Mesendoderm (in vitro differentiated cells): ENCODE results near the gene PSME1.

ENCODE experiments used
- DNase-seq: peaks from one replicate; pipeline ENCODE4 v3.0.0; 2013
- H2AK5ac ChIP-seq: 2 replicates; pipeline ENCODE4 v1.6.1; 2013; ENCODE audit warnings: low read length, inconsistent platforms
- H2BK120ac ChIP-seq: 2 replicates; pipeline ENCODE4 v1.6.1; 2013; ENCODE audit warnings: low read depth, mild to moderate bottlenecking, low read length, moderate library complexity, mixed read lengths
- H2BK15ac ChIP-seq: replicated peaks from 2 replicates; pipeline ENCODE4 v1.6.1; 2013; ENCODE audit warnings: low read depth, mild to moderate bottlenecking, moderate library complexity
- H2BK5ac ChIP-seq: 2 replicates; pipeline ENCODE4 v1.6.1; 2013; ENCODE audit warnings: low read length, inconsistent platforms
- H3K18ac ChIP-seq: 2 replicates; pipeline ENCODE4 v1.6.1; 2013; ENCODE audit warnings: mild to moderate bottlenecking, low read length, mixed read lengths
- H3K23ac ChIP-seq: one replicate; pipeline ENCODE4 v1.6.1; 2013; ENCODE audit warnings: low read length
- H3K27ac ChIP-seq: 2 replicates; pipeline ENCODE4 v1.5.1; 2013; ENCODE audit warnings: low read depth, mild to moderate bottlenecking, inconsistent platforms, low read length, moderate library complexity
- H3K27me3 ChIP-seq: 2 replicates; pipeline ENCODE4 v1.6.1; 2013; ENCODE audit warnings: low read length, control low read depth, mild to moderate bottlenecking, inconsistent platforms; ENCODE audit not compliant: insufficient read depth, poor library complexity
- H3K36me3 ChIP-seq: 2 replicates; pipeline ENCODE4 v1.6.1; 2013; ENCODE audit warnings: low read length, inconsistent platforms; ENCODE audit not compliant: control insufficient read depth, insufficient read depth
- H3K4ac ChIP-seq: one replicate; pipeline ENCODE4 v1.6.1; 2013; ENCODE audit warnings: low read depth, mild to moderate bottlenecking, low read length, moderate library complexity
- H3K4me1 ChIP-seq: 2 replicates; pipeline ENCODE4 v1.6.1; 2013; ENCODE audit warnings: low read depth, low read length, inconsistent platforms; ENCODE audit not compliant: control insufficient read depth
- H3K4me2 ChIP-seq: 2 replicates; pipeline ENCODE4 v1.6.1; 2013; ENCODE audit warnings: low read length
- H3K4me3 ChIP-seq: 2 replicates; pipeline ENCODE4 v1.5.1; 2013; ENCODE audit warnings: mild to moderate bottlenecking, low read length
- H3K56ac ChIP-seq: one replicate; pipeline ENCODE4 v1.6.1; 2013; ENCODE audit warnings: low read length
- H3K79me1 ChIP-seq: 2 replicates; pipeline ENCODE4 v1.6.1; 2013; ENCODE audit warnings: low read length, inconsistent platforms
- H3K79me2 ChIP-seq: 2 replicates; pipeline ENCODE4 v1.6.1; 2013; ENCODE audit warnings: mild to moderate bottlenecking, low read length; ENCODE audit not compliant: control insufficient read depth, insufficient read depth
- H3K9ac ChIP-seq: 2 replicates; pipeline ENCODE4 v1.6.1; 2013; ENCODE audit warnings: low read length, inconsistent platforms
- H4K5ac ChIP-seq: one replicate; pipeline ENCODE4 v1.6.1; 2013; ENCODE audit warnings: low read length
- H4K8ac ChIP-seq: one replicate; pipeline ENCODE4 v1.6.1; 2013; ENCODE audit warnings: low read depth, mild to moderate bottlenecking, control low read depth, low read length, moderate library complexity
- WGBS: extraction: QIAGEN DNeasy Blood & Tissue Kit; methylation state at CpG from one replicate; pipeline ENCODE4 v1.1.7; 2013; ENCODE audit warnings: low lambda C conversion rate, missing lambda C conversion rate; ENCODE audit not compliant: insufficient coverage; ENCODE audit errors: extremely low coverage; 5-methylcytosine and 5-hydroxymethylcytosine counted together

The PSME1 gene

DNA sequence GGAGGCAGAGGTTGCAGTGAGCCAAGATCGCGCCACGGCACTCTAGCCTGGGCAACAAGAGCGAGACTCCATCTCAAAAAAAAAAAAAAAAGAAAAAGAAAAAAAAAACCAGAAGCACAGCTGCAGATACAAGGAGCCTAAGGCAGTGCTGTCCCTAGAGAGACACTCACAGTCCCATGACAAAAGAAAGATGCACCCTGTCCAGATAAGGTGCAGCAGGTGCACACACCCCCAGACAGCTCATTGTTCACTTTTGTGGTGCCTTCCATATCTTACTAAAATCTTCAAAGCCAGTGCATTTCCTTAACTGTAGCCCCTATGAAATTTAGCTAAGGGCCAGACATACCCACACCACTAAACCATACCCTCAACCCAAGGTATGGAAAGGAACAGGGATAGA is 13.6 kb upstream of the PSME1 start:
- H3K27me3 ChIP-seq = no peaks in the 10 kb centered on the region
- H3K18ac ChIP-seq = no peak overlapping the region
- no peak overlapping the region for H4K8ac ChIP-seq
- H2BK15ac ChIP-seq = no peak overlapping the region
- no peaks in the 10 kb centered on the region for H3K4me1 ChIP-seq
- H3K4ac ChIP-seq = no peak overlapping the region
- H2BK5ac ChIP-seq = no peak overlapping the region
- no CpG with 5 or more reads among the region's 4 CpGs for WGBS
- no peak overlapping the region for H3K56ac ChIP-seq
- DNase-seq = no peak
- H3K9ac ChIP-seq = no peak overlapping the region
- no peak overlapping the region for H3K27ac ChIP-seq
- no peak overlapping the region for H2BK120ac ChIP-seq
- no peak overlapping the region for H4K5ac ChIP-seq
- H3K4me3 ChIP-seq = no peak overlapping the region
- H3K79me1 ChIP-seq = no peaks in the 10 kb centered on the region
- H3K4me2 ChIP-seq = no peak overlapping the region
- no peak overlapping the region for H3K23ac ChIP-seq
- no peak overlapping the region for H2AK5ac ChIP-seq
- no peaks in the 10 kb centered on the region for H3K79me2 ChIP-seq
- H3K36me3 ChIP-seq = peaks cover 1% of the 10 kb centered on the region

DNA sequence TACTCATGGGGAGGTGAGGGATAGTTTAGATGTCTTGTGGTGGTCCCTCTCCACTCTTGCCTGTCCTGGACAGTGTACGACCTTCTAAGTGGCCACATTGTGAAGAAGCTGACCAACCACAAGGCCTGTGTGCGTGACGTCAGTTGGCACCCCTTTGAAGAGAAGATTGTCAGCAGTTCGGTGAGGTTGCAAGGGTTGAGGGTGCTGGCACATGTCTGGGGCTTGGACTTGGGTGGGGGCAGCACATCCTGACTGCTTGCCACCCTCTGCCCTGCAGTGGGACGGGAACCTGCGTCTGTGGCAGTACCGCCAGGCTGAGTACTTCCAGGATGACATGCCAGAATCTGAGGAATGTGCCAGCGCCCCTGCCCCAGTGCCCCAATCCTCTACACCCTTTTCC is 13.1 kb upstream of the PSME1 start:
- Histone ChIP-seq H2AK5ac (no peak overlapping the region), H3K23ac (no peak overlapping the region), H2BK5ac (no peak overlapping the region), H2BK120ac (no peak overlapping the region), H4K5ac (no peak overlapping the region), H3K27me3 (no peaks in the 10 kb centered on the region), H3K4me1 (no peaks in the 10 kb centered on the region), H3K4me3 (no peak overlapping the region), H3K56ac (no peak overlapping the region), H4K8ac (no peak overlapping the region), H3K4ac (no peak overlapping the region), H3K4me2 (no peak overlapping the region), H2BK15ac (no peak overlapping the region), H3K27ac (no peak overlapping the region), H3K18ac (no peak overlapping the region), H3K36me3 (peaks cover 1% of the 10 kb centered on the region), H3K9ac (no peak overlapping the region), H3K79me2 (no peaks in the 10 kb centered on the region), H3K79me1 (no peaks in the 10 kb centered on the region)
- DNase-seq = no peak
- no CpG with 5 or more reads among the region's 8 CpGs for WGBS

DNA sequence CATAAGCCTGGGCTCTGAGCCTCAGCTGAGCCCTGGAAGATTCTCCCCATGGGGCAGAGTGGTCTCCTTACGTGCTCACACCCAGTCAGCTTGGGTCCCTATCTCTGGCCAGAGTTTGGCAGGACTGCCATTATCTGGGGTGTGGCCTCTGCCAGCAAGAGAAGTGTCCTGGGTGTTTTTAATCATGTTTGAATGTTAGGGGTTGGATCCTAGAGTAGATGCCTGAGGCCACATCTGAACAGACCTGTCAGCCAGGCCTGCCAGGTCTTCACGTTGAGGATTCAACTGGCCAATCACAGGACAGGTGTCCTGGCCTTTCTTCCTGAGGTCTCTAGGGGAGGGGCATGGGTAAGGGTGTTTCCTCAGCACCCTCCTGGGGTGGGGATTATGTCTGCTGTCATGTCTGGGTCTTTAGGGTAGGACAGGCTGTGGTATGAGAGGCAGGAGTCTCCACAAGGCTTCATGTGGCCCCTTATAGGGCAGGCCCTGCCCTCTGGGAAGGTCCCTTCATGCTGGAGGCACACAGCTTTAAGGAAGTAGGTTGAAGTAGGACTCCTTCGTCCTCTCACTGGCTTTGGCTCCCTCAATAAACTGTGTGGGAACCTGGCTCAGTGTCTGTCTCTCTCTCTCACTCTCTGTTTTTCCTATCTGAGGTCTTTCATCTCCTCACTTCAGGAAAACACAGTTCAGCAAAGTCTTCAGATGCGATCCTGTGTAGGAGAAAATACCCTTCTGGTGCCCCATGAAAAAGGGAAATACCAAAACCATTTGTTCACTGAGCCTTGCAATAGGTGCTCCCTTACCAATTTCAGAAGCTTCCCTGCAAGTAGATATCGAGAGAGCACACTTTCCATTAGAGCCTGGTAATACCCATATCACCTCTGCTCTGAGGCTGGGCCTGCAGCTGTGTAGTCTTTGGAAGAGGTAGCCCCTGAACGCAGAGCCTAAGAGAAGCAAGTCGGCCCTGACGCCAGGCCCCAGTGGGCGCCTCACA is 12.3 kb upstream of the PSME1 start:
- Histone ChIP-seq H3K56ac (no peak overlapping the region), H4K8ac (no peak overlapping the region), H3K27ac (no peak overlapping the region), H3K4me1 (no peaks in the 10 kb centered on the region), H3K36me3 (peaks cover 1% of the 10 kb centered on the region), H3K23ac (no peak overlapping the region), H3K4ac (no peak overlapping the region), H3K27me3 (no peaks in the 10 kb centered on the region), H2AK5ac (no peak overlapping the region), H3K79me1 (no peaks in the 10 kb centered on the region), H2BK5ac (no peak overlapping the region), H2BK15ac (no peak overlapping the region), H3K4me3 (no peak overlapping the region), H3K9ac (no peak overlapping the region), H2BK120ac (no peak overlapping the region), H3K18ac (no peak overlapping the region), H4K5ac (no peak overlapping the region), H3K79me2 (no peaks in the 10 kb centered on the region), H3K4me2 (no peak overlapping the region)
- no peak for DNase-seq
- no CpG with 5 or more reads among the region's 9 CpGs for WGBS

DNA sequence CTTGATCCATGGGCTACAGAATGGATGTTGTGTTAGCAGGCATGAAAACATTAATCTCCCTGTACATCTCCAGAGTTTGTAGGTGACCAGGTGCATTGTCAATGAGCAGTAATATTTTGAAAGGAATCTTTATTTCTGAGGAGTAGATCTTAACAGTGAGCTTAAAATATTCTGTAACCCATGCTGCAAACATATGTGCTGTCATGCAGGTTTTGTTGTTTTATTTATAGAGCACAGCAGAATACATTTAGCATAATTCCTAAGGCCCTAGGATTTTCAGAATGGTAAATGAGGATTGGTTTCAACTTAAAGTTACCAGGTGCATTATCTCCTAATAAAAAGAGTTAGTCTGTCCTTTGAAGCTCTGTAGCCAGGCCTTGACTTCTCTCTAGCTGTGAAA is 9.1 kb upstream of the PSME1 start:
- Histone ChIP-seq H2BK5ac (no peak overlapping the region), H3K36me3 (peaks cover 1% of the 10 kb centered on the region), H2AK5ac (no peak overlapping the region), H3K56ac (no peak overlapping the region), H4K8ac (no peak overlapping the region), H3K4me3 (no peak overlapping the region), H3K79me1 (no peaks in the 10 kb centered on the region), H3K27me3 (no peaks in the 10 kb centered on the region), H3K4me1 (no peaks in the 10 kb centered on the region), H2BK120ac (no peak overlapping the region), H3K4me2 (no peak overlapping the region), H3K18ac (no peak overlapping the region), H3K9ac (no peak overlapping the region), H2BK15ac (no peak overlapping the region), H3K4ac (no peak overlapping the region), H3K27ac (no peak overlapping the region), H3K23ac (no peak overlapping the region), H4K5ac (no peak overlapping the region), H3K79me2 (no peaks in the 10 kb centered on the region)
- no peak for DNase-seq

DNA sequence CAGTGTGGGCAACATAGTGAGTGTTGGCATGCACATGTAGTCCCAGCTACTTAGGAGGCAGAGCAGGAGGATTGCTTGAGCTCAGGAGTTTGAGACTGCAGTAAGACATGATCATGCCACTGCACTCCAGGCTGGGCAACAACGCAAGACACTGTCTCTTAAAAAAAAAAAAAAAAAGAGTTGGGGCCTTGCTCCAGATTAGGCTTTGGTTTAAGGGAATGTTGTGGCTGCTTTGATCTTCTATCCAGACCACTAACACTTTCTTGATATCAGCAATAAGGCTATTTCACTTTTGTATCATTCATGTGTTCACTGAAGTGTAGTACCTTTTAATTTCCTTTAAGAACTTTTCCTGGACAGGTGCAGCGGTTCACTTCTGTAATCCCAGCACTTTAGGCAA is 8.3 kb upstream of the PSME1 start:
- Histone ChIP-seq H3K4me3 (no peak overlapping the region), H2BK15ac (no peak overlapping the region), H3K18ac (no peak overlapping the region), H2BK120ac (no peak overlapping the region), H3K9ac (no peak overlapping the region), H3K56ac (no peak overlapping the region), H2AK5ac (no peak overlapping the region), H3K27ac (no peak overlapping the region), H3K79me1 (no peaks in the 10 kb centered on the region), H4K5ac (no peak overlapping the region), H3K27me3 (no peaks in the 10 kb centered on the region), H3K79me2 (no peaks in the 10 kb centered on the region), H2BK5ac (no peak overlapping the region), H3K4me2 (no peak overlapping the region), H3K23ac (no peak overlapping the region), H4K8ac (no peak overlapping the region), H3K4me1 (no peaks in the 10 kb centered on the region), H3K36me3 (no peaks in the 10 kb centered on the region), H3K4ac (no peak overlapping the region)
- no peak for DNase-seq
- no CpG with 5 or more reads among the region's 2 CpGs for WGBS
